HL-60 (cell line): Measurements from ENCODE around the gene PPP2R5C.
A peak's percentile ranks its signal among the peaks of the same experiment; 100 is the strongest.
"Not testable (repeated sequence)": the region's sequence is repeated elsewhere in the genome, so short reads cannot be mapped to it uniquely, and the experiment has no call there.

ENCODE experiments used
- DNase-seq, 2 experiments: peaks; one replicate each; pipeline ENCODE4 v3.0.0-alpha.2; 2010 to 2020; ENCODE audit warnings: low read depth in 1 of 2, low spot score in 1 of 2
- H3K27ac ChIP-seq: fragments of 250-450 bp; sonication (Bioruptor Pico); replicated peaks from 2 replicates; pipeline ENCODE4 v1.5.1; 2020; ENCODE audit warnings: mild to moderate bottlenecking, moderate library complexity
- H3K27me3 ChIP-seq: fragments of 250-450 bp; sonication (Bioruptor Pico); 2 replicates; pipeline ENCODE4 v1.5.1; 2021; ENCODE audit warnings: mild to moderate bottlenecking, moderate library complexity; ENCODE audit not compliant: insufficient read depth, poor library complexity, severe bottlenecking
- H3K4me3 ChIP-seq: replicated peaks from 2 replicates; pipeline ENCODE4 v1.5.1; 2011; ENCODE audit warnings: mild to moderate bottlenecking, control low read depth, low read length; ENCODE audit not compliant: insufficient read depth
- CTCF ChIP-seq: IDR thresholded peaks from one replicate; pipeline ENCODE4 v1.5.1; 2011; ENCODE audit warnings: low read length, control low read depth, inconsistent platforms; ENCODE audit not compliant: insufficient read depth
- GABPA ChIP-seq: IDR thresholded peaks from 2 replicates; pipeline ENCODE4 v1.6.1; 2012; ENCODE audit warnings: low read depth
- POLR2AphosphoS5 ChIP-seq: IDR thresholded peaks from 2 replicates; pipeline ENCODE4 v1.6.1; 2012; ENCODE audit warnings: low read depth
- REST ChIP-seq: IDR thresholded peaks from 2 replicates; pipeline ENCODE4 v1.6.1; 2012; ENCODE audit warnings: low read depth; ENCODE audit not compliant: insufficient replicate concordance
- SPI1 ChIP-seq: IDR thresholded peaks from 2 replicates; pipeline ENCODE4 v1.6.1; 2012; ENCODE audit warnings: low read depth, mild to moderate bottlenecking, borderline replicate concordance

The PPP2R5C gene

GRCh38 chr14:101791919-101792572, 30.5 kb downstream of the PPP2R5C start:
- TF ChIP-seq REST: no peak
- peak; percentile 54; the same call in 1 of the 2 replicates for TF ChIP-seq POLR2AphosphoS5
- no peak overlapping the region for H3K4me3 ChIP-seq
- no peaks in the 10 kb centered on the region for H3K27me3 ChIP-seq
- DNase-seq: peak in 1 of 2 experiments; percentile 26
- no peak overlapping the region for H3K27ac ChIP-seq

GRCh38 chr14:101796016-101796415, 34.5 kb downstream of the PPP2R5C start:
- Histone ChIP-seq H3K27ac (no peak overlapping the region), H3K27me3 (no peaks in the 10 kb centered on the region), H3K4me3 (no peak overlapping the region)
- no peak for DNase-seq
- TF ChIP-seq CTCF (no peak), SPI1 (no peak), GABPA (no peak), POLR2AphosphoS5 (no peak), REST (no peak)

- Histone ChIP-seq H3K4me3 (no peak overlapping the region), H3K27ac (no peak overlapping the region), H3K27me3 (no peaks in the 10 kb centered on the region)
- TF ChIP-seq GABPA (no peak), REST (no peak), CTCF (no peak)
- DNase-seq: no peak
Observed at GRCh38 chr14:101796479-101796878, 35.0 kb downstream of the PPP2R5C start.

- Histone ChIP-seq H3K4me3 (no peak overlapping the region), H3K27me3 (no peaks in the 10 kb centered on the region), H3K27ac (no peak overlapping the region)
- TF ChIP-seq CTCF: no peak
- no peak for TF ChIP-seq GABPA
- TF ChIP-seq SPI1: no peak
- no peak for TF ChIP-seq REST
- TF ChIP-seq POLR2AphosphoS5: no peak
- no peak for DNase-seq
Observed at GRCh38 chr14:101797856-101798255, 36.3 kb downstream of the PPP2R5C start.

- not testable (repeated sequence) for H3K27me3 ChIP-seq, DNase-seq, H3K27ac ChIP-seq, H3K4me3 ChIP-seq
Observed at GRCh38 chr14:101804373-101804772, 42.9 kb downstream of the PPP2R5C start.
